K562 (cell line): ENCODE data around the gene HIVEP3. TPM values are rescaled to one million over a fixed set of nuclear protein-coding genes. Genes with fewer than 3 reads are reported as not detected.

Experiments used
- ATAC-seq: fragments of 200-7000 bp; cut with Tn5 transposase; 3 replicates; pipeline ENCODE4 v1.9.1; 2020; ENCODE audit warnings: moderate library complexity
- BruUV-seq: library from RNA; stranded (reverse); fragments of 400-500 nt; replicated peaks from 2 replicates; lab custom pipeline; 2021; lab: Mats Ljungman, UMichigan
- CTCF ChIA-PET: fragments of 300-600 bp; formaldehyde crosslinking; extraction: SDS; loops from one replicate; lab custom pipeline; 2021; ENCODE audit warnings: low intra/inter-chr PET ratio; lab: Yijun Ruan, JAX
- POLR2A ChIA-PET: fragments of 300-600, 350-650 bp; sonication (Branson Sonifier 250); formaldehyde crosslinking; extraction: SDS; loops from one replicate; lab custom pipeline; 2021; ENCODE audit warnings: antibody characterized with exemption, inconsistent platforms; lab: Yijun Ruan, JAX
- DNase-seq, 4 experiments: peaks; one replicate each; pipeline versions ENCODE4 v3.0.0 to v3.0.0-alpha.2; 2011 to 2018; ENCODE audit warnings: low spot score in 3 of 4, mixed read lengths in 3 of 4; ENCODE audit errors: extremely low read depth in 1 of 4
- FAIRE-seq: peaks from 2 replicates; lab custom pipeline; 2011; peaks lifted over from hg19 to GRCh38; lab: Jason Lieb, UNC
- H2AFZ ChIP-seq: 2 replicates; pipeline ENCODE4 v1.6.0; 2011; ENCODE audit warnings: low read depth, low read length, control low read depth, inconsistent platforms
- H3K27ac ChIP-seq: fragments of 200-600 bp; 3 replicates; pipeline ENCODE4 v1.8.0; 2011; ENCODE audit warnings: low read depth, mild to moderate bottlenecking, control low read depth, inconsistent platforms, low read length, moderate library complexity, mixed read lengths; ENCODE audit errors: extremely low read depth
- H3K27me3 ChIP-seq, 2 experiments: fragments of 300-600 bp in 1 of 2; 2 replicates in 1 of 2; 3 replicates in 1 of 2; pipeline versions ENCODE4 v1.6.0 to v1.8.0; 2011; ENCODE audit warnings: inconsistent platforms in 2 of 2, low read length in 2 of 2, mild to moderate bottlenecking in 1 of 2, mixed read lengths in 1 of 2, moderate library complexity in 1 of 2; ENCODE audit not compliant: control insufficient read depth in 2 of 2, insufficient read depth in 2 of 2
- H3K36me3 ChIP-seq: fragments of 300-600 bp; 3 replicates; pipeline ENCODE4 v1.8.0; 2011; ENCODE audit warnings: mild to moderate bottlenecking, low read length, inconsistent platforms; ENCODE audit not compliant: control insufficient read depth, insufficient read depth
- H3K4me1 ChIP-seq, 2 experiments: fragments of 200-600 bp in 1 of 2; replicated peaks in 1 of 2; 2 replicates in 1 of 2; 3 replicates in 1 of 2; pipeline versions ENCODE4 v1.5.1 to v1.8.0; 2011; ENCODE audit warnings: inconsistent platforms in 2 of 2, low read length in 2 of 2, mild to moderate bottlenecking in 1 of 2, mixed read lengths in 1 of 2, moderate library complexity in 1 of 2; ENCODE audit not compliant: control insufficient read depth in 2 of 2, insufficient read depth in 2 of 2
- H3K4me2 ChIP-seq: 2 replicates; pipeline ENCODE4 v1.6.1; 2011; ENCODE audit warnings: low read length, control low read depth, inconsistent platforms, mixed read lengths; ENCODE audit not compliant: insufficient read depth
- H3K4me3 ChIP-seq: fragments of 200-600 bp; sonication (generic), shearing (Covaris generic); 2 replicates; pipeline ENCODE4 v1.5.1; 2016; ENCODE audit warnings: control low read depth, inconsistent platforms
- H3K79me2 ChIP-seq: fragments of 200-600 bp; 3 replicates; pipeline ENCODE4 v1.8.0; 2011; ENCODE audit warnings: low read length, inconsistent platforms; ENCODE audit not compliant: control insufficient read depth, insufficient read depth
- H3K9ac ChIP-seq, 2 experiments: 2 replicates each; pipeline versions ENCODE4 v1.6.0 to v1.6.1; 2011; ENCODE audit warnings: low read depth in 2 of 2, low read length in 2 of 2, control low read depth in 1 of 2, inconsistent platforms in 1 of 2, mild to moderate bottlenecking in 1 of 2, mixed read lengths in 1 of 2; ENCODE audit not compliant: insufficient read depth in 1 of 2
- H3K9me1 ChIP-seq: one replicate; pipeline ENCODE4 v1.6.0; 2011; ENCODE audit warnings: inconsistent platforms, mild to moderate bottlenecking, low read length, moderate library complexity; ENCODE audit not compliant: control insufficient read depth, insufficient read depth
- H3K9me3 ChIP-seq: replicated peaks from 2 replicates; pipeline ENCODE4 v1.5.1; 2011; ENCODE audit warnings: low read depth, low read length, inconsistent platforms; ENCODE audit not compliant: control insufficient read depth, insufficient read depth
- H4K20me1 ChIP-seq: replicated peaks from 2 replicates; pipeline ENCODE4 v1.6.1; 2011; ENCODE audit warnings: low read length, inconsistent platforms, mixed read lengths; ENCODE audit not compliant: control insufficient read depth, insufficient read depth
- BRF1 ChIP-seq: IDR thresholded peaks from 3 replicates; pipeline ENCODE4 v1.6.1; 2011; ENCODE audit warnings: borderline replicate concordance, mild to moderate bottlenecking; ENCODE audit not compliant: insufficient read length; ENCODE audit errors: extremely low read depth
- ESRRB ChIP-seq: fragments of 250-450 bp; sonication (Bioruptor Pico); IDR thresholded peaks from 2 replicates; pipeline ENCODE4 v1.5.0; 2020; ENCODE audit warnings: mild to moderate bottlenecking, moderate library complexity, borderline replicate concordance
- HNRNPUL1 ChIP-seq: fragments of 200-400 bp; formaldehyde crosslinking; IDR thresholded peaks from 2 replicates; pipeline ENCODE4 v1.6.1; 2017; ENCODE audit warnings: low read length
- MTF1 ChIP-seq: fragments of 250-450 bp; sonication (Bioruptor Pico); IDR thresholded peaks from 2 replicates; pipeline ENCODE4 v1.9.0; 2021; ENCODE audit warnings: moderate library complexity, mild to moderate bottlenecking, inconsistent platforms, borderline replicate concordance
- RHOXF2B ChIP-seq: fragments of 250-450 bp; sonication (Bioruptor Pico); conservative IDR thresholded peaks from 2 replicates; pipeline ENCODE4 v1.5.1; 2021
- ZBTB1 ChIP-seq: sonication (generic); formaldehyde crosslinking; IDR thresholded peaks from 2 replicates; pipeline ENCODE4 v1.8.1; 2023; ENCODE audit warnings: missing genetic modification reagents, low read depth, mild to moderate bottlenecking, borderline replicate concordance
- ZNF57 ChIP-seq: fragments of 450-650 bp; formaldehyde crosslinking; IDR thresholded peaks from 2 replicates; pipeline ENCODE4 v1.4.0; 2020; ENCODE audit warnings: mild to moderate bottlenecking, moderate library complexity
- WGBS: fragments of 100-300 bp; shearing (Covaris generic); methylation state at CpG from one replicate; pipeline ENCODE4 v1.1.6; 2016; ENCODE audit warnings: low coverage, mixed read lengths; ENCODE audit not compliant: insufficient coverage; ENCODE audit errors: missing lambda C conversion rate; 5-methylcytosine and 5-hydroxymethylcytosine counted together
- in situ Hi-C: fragments of 300-500 bp; cut with MboI; formaldehyde crosslinking; loops from 4 replicates; pipeline ENCODE4 v1.15.0; 2018; ENCODE audit warnings: inconsistent platforms, mixed read lengths
- intact Hi-C: fragments of 100-400 bp; cut with micrococcal nuclease; formaldehyde crosslinking; loops from 2 replicates; pipeline ENCODE4 v1.14.2; 2022
- polyA plus RNA-seq, 8 experiments: library from polyadenylated mRNA; depleted of rRNA in 4 of 8; stranded (reverse) in 5 of 8; unstranded in 3 of 8; fragments of >200 nt; fragmentation: Nextera tagmentation in 2 of 8; fragmentation: Illumina TruSeq in 1 of 8; extraction: Ambion mirVana in 2 of 8; extraction: Trizol in 1 of 8; gene quantifications; 2 replicates each; pipeline versions ENCODE4 v1.2.1 to v1.2.3, GENCODE V29; 2011 to 2014; ENCODE audit warnings: inconsistent platforms in 1 of 8, missing spikeins in 1 of 8
- total RNA-seq, 7 experiments: library from RNA; depleted of rRNA in 6 of 7; stranded (reverse); fragments of >200 nt in 6 of 7; fragmentation: Illumina TruSeq in 2 of 7; extraction: Trizol in 2 of 7; gene quantifications; 2 replicates each; pipeline versions ENCODE4 v1.2.1 to v1.2.3, GENCODE V29; 2011 to 2021; ENCODE audit warnings: low replicate concordance in 1 of 7
- TF ChIP-seq, protein P1 (sequence below): sonication (generic); formaldehyde crosslinking; IDR thresholded peaks from 2 replicates; pipeline ENCODE4 v1.8.0; 2023; ENCODE audit warnings: missing genetic modification reagents, mild to moderate bottlenecking, borderline replicate concordance

Gene HIVEP3
- total and polyA plus RNA-seq, 9 of the 15 experiments (the other 6 are each of a cell fraction or from before 2014, with no cell fraction given): 0.09 to 0.58 (median 0.34) TPM; not detected in 1

DNA sequence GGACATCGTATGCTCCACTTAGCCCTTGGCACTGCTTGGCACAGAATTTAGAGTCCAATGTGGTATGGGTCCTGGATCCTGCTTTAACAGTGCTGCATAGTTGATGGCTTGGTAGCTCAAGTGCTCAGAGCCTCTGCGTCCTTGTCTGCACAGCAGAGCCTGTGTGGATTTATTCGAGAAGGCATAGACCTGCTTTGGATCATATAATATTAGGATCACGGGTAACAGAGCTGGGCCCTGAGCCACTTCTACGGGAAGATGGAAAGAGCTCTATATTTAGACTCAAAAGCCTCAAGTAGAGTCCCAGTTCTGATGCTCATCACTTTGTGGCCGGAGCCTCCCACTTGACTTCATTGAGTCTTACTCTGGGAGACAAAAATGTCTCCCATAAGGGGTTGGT lies 269.9 kb downstream of the HIVEP3 start (continued):
- TF ChIP-seq, protein P1, sequence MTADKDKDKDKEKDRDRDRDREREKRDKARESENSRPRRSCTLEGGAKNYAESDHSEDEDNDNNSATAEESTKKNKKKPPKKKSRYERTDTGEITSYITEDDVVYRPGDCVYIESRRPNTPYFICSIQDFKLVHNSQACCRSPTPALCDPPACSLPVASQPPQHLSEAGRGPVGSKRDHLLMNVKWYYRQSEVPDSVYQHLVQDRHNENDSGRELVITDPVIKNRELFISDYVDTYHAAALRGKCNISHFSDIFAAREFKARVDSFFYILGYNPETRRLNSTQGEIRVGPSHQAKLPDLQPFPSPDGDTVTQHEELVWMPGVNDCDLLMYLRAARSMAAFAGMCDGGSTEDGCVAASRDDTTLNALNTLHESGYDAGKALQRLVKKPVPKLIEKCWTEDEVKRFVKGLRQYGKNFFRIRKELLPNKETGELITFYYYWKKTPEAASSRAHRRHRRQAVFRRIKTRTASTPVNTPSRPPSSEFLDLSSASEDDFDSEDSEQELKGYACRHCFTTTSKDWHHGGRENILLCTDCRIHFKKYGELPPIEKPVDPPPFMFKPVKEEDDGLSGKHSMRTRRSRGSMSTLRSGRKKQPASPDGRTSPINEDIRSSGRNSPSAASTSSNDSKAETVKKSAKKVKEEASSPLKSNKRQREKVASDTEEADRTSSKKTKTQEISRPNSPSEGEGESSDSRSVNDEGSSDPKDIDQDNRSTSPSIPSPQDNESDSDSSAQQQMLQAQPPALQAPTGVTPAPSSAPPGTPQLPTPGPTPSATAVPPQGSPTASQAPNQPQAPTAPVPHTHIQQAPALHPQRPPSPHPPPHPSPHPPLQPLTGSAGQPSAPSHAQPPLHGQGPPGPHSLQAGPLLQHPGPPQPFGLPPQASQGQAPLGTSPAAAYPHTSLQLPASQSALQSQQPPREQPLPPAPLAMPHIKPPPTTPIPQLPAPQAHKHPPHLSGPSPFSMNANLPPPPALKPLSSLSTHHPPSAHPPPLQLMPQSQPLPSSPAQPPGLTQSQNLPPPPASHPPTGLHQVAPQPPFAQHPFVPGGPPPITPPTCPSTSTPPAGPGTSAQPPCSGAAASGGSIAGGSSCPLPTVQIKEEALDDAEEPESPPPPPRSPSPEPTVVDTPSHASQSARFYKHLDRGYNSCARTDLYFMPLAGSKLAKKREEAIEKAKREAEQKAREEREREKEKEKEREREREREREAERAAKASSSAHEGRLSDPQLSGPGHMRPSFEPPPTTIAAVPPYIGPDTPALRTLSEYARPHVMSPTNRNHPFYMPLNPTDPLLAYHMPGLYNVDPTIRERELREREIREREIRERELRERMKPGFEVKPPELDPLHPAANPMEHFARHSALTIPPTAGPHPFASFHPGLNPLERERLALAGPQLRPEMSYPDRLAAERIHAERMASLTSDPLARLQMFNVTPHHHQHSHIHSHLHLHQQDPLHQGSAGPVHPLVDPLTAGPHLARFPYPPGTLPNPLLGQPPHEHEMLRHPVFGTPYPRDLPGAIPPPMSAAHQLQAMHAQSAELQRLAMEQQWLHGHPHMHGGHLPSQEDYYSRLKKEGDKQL (CRISPR knock-in tag): no peak
- TF ChIP-seq RHOXF2B (CRISPR knock-in tag): no peak
- no peak for TF ChIP-seq MTF1
- TF ChIP-seq ESRRB (CRISPR knock-in tag): no peak

DNA sequence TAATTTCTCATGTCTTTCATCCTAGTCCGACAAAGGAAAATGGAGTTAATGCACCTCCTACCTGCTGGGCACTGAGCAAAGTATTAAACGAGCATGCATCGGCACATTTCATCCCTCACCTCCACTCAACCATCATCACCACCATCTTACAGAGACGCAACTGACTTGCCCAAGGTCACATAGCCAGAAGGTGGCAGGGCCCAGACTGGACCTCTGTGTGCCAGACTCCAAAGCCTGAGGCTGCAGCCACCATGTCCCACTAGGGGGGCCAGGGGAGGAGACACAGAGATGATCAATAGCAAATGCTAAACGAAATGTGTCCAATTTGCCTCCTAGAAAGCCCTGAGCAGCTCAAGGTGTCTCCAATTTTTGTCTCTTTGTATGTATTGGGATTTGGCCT lies 270.5 kb downstream of the HIVEP3 start:
- TF ChIP-seq BRF1 (no peak), HNRNPUL1 (no peak), ZNF57 (no peak), ZBTB1 (CRISPR knock-in tag) (no peak)
- ATAC-seq (no peak), DNase-seq (no peak), FAIRE-seq (no peak)
- intact Hi-C loops (no loop called here), in situ Hi-C loops (no loop called here)
- Histone ChIP-seq H3K4me3 (no peak overlapping the region), H3K27ac (no peak overlapping the region), H3K9me3 (no peaks in the 10 kb centered on the region), H3K9me1 (no peaks in the 10 kb centered on the region), H3K79me2 (no peaks in the 10 kb centered on the region), H3K36me3 (no peaks in the 10 kb centered on the region), H3K27me3 (peaks cover 0 to 31% of the 10 kb centered on the region in 2 experiments; a peak in 1 of 5 replicates), H4K20me1 (no peaks in the 10 kb centered on the region; the same call in 1 of the 2 replicates), H3K4me2 (no peak overlapping the region), H3K4me1 (no peaks in the 10 kb centered on the region), H3K9ac (no peak overlapping the region), H2AFZ (no peak overlapping the region)
- 0% methylated on average over 5 of the region's 5 CpGs for WGBS
- no TSS peak for BruUV-seq
- ChIA-PET CTCF (no interaction called here), POLR2A (interaction anchor here (0.8 kb wide), 1 partner anchor 165 kb away, joined by 3 read pairs; no protein-coding TSS in a partner anchor)
